NCI-H187 (cell line): ENCODE measurements around the gene TRPC6.
"Not testable (repeated sequence)": the region's sequence is repeated elsewhere in the genome, so short reads cannot be mapped to it uniquely, and the experiment has no call there.

ENCODE experiments used
- DNase-seq, 2 experiments: peaks; one replicate each; lab custom pipeline; 2025; lab: John Stamatoyannopoulos, UW

TRPC6 gene

DNA sequence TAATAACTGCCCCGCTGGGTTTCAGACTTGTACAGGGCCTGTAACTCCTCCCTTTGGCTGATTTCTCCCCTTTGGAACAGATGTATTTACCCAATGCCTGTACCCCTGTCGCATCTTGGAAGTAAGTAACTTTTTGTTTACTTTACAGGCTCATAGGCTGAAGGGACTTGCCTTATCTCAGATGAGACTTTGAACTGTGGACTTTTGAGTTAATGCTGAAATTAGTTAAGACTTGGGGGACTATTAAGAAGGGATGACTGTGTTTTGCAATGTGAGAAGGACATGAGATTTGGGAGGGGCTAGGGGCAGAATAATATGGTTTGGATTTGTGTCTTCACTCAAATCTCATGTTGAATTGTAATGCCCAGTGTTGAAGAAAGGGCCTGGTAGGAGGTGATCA, 62.0 kb downstream of the TRPC6 start:
- no peak for DNase-seq

- no peak for DNase-seq
Measured at GRCh38 chr11:101516546-101516945, 67.3 kb downstream of the TRPC6 start.

- DNase-seq: no peak
Measured at GRCh38 chr11:101511065-101511464, 72.7 kb downstream of the TRPC6 start.

DNA sequence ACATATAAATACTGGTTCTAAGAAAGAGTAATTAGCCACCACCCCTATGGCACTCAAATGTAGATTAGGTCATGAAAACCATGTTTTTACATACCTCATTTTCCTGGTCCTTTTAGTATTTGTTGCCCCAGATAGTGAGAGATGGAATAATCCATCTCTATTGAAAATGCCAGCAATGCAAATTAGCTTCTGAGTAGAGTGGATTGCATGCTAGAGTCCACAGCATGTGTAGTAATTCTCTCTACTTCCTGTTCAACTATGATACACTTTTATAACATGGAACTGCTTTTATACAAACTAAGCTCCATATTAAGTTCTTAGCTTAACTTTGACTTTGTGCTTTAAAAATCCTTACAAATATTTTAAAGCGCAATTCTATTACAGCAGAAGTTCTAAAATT, 73.2 kb downstream of the TRPC6 start:
- no peak for DNase-seq

GRCh38 chr11:101509922-101510321, 73.9 kb downstream of the TRPC6 start:
- DNase-seq: no peak

- no peak for DNase-seq
Measured at GRCh38 chr11:101508370-101508769, 75.4 kb downstream of the TRPC6 start.

GRCh38 chr11:101498891-101499290, 84.9 kb downstream of the TRPC6 start:
- DNase-seq: no peak

DNA sequence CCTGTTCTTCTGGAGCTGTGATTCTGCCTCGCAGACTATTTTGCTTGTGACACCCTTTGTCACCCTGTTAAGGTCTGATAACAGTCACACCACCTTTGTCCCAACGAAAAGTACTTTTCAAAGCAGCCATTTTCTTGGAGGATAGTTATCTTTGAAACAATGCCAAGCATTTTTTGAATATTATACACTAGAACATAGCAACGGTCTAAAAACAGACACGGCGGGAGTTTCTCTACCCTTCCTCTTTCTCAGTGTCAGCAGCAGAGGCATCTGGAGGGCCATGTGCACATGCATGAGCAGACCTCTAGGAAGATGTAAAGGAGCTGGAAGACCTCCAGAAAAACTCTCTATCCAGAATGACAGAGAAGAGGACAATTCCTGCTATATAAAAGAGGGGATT, 86.5 kb downstream of the TRPC6 start:
- no peak for DNase-seq

DNA sequence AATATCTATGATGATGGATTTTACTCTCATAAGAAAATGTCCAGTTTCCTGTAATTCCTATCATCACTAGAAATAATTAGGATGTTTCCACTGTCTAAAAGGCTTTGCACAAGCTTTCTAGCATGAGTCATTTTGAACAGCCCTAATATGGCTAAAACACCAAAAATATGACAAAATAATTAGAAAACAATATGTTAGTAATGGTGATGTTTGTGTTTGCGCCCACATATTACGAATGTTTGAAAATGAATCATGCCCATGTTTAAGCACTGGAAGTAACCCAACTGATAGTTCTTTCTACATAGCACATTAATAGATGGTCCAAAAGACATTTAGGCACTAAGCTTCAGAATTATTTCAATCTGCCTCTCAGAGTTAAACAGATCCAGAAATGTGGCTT, 96.0 kb downstream of the TRPC6 start:
- no peak for DNase-seq

- DNase-seq: no peak
Measured at GRCh38 chr11:101482556-101483124, 101.2 kb downstream of the TRPC6 start.

GRCh38 chr11:101478587-101479369, 105.0 kb downstream of the TRPC6 start:
- DNase-seq: peak; percentile 2 to 7

GRCh38 chr11:101477926-101478325, 105.9 kb downstream of the TRPC6 start:
- no peak for DNase-seq

GRCh38 chr11:101476191-101476590, 107.6 kb downstream of the TRPC6 start:
- DNase-seq: no peak

DNA sequence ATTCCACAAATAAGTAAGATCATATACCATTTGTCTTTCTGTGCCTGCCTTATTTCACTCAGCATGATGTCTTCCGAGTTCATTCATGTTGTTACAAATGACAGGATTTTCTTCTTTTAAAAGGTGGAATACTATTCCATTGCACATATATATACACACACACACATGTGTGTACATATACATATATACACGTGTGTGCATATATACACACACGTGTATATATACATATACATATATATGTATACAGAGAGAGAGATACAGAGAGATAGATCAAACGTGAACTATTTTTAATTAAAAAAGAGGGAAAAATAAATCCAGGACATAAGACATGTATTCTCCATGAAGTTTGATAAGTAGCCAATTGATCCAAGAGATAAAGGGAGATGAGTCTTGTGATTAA, 108.1 kb downstream of the TRPC6 start:
- no peak for DNase-seq

DNA sequence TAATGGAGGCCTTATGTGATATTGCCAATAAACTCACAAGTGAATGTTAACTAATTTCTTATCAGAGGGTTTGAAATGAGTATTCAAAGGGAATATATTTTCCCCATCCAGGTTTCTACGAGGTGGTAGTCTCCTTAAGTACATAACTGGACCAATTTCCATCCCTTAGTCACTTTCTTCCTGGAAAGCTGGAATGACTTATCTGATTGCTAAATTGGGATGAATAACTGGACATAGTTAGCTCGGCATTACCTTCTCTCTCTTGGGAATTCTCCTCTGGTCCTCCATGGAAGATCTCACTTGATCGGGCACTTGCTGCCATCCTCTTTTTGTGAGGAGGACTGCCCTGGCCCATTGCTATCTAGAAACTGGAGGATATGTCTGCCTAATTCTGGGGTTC, 109.1 kb downstream of the TRPC6 start:
- DNase-seq: no peak

DNA sequence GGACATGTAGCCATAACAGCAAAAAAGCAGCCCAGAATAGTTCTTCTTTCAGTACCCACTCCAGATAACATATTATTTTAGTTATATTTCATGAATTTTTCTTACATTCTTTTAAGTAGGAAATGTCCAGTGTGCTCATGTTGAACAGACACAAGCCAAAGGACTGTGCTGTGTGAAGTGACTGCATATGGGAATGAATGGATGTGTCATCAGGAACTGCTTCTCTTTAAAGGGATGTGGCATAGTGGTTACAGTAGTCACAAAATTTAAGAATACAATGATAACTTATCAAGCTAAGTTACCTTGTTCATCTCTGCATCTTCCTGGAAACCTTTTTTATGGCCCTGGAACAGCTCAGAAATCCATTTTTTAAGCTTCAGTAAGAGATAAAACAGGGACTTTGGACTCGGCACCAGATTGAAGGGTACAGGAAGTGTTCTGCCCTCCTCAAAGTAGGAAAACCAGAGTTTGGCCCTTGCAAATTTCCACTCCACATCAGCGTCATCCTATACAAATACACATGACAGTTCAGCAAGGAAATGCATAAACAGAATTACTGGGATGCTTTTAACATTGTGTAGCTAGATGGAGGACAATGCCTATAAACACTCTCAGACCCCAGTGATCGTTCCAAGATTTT, 112.8 kb downstream of the TRPC6 start:
- DNase-seq: no peak

DNA sequence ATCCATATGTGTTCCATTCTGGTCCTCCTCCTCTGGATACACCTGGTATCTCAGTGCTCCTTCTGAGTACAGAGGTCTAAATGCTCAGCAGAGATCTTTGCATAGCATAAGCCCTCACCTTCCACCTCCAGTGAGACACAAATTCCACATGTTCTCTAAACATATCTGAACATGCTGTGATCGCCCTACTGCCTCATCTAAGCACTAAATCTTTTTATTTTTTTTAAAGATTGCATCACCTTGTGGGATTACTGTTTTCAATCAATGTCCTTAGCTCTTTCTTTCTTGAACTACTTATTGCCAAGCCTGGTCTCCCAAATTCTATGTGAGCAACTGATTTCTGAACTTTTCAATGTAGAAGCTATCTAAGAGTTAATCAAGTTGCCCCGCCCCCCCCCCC, 113.4 kb downstream of the TRPC6 start:
- DNase-seq: no peak

- no peak for DNase-seq
Measured at GRCh38 chr11:101466352-101466751, 117.5 kb downstream of the TRPC6 start.

- DNase-seq: not testable (repeated sequence)
Measured at GRCh38 chr11:101464388-101464787, 119.4 kb downstream of the TRPC6 start.

DNA sequence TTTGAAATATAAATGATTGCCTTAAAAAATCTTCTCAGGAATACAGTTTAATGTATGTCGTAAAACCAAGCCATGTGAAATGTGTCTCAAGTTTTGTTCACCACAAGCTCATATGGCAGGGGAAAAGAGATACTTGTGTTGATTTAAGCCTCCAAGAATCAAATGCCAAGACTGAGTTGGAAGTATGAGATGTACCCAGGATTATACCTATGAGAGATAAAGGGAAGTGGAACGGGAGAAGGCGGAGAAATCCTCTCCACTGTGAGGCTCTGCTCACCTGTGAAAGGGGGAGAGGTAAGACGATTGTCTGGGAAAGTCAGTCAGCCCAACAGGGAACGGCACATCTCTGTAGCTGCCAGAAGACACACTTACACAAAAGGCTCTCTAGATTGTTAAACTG, 124.8 kb downstream of the TRPC6 start:
- no peak for DNase-seq

DNA sequence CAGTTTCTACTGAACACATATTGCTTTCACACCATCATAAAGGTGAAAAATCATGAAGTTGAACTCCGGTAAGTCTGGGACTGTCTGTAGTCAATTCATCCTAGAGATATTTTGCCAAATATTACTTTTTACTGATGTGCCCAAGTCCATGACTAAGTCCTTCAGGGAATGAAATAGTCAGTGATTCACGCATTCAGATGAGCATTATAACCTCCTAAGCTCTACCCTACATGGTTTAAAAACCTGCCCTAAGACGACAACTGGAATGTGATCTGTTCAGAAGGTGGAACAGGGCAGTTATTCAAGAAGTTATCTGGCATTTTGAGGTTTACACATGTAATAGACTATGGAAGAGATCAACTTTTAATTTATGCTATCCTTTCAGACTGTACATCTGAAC, 125.6 kb downstream of the TRPC6 start:
- DNase-seq: no peak

GRCh38 chr11:101456812-101457211, 127.0 kb downstream of the TRPC6 start:
- DNase-seq: no peak

DNA sequence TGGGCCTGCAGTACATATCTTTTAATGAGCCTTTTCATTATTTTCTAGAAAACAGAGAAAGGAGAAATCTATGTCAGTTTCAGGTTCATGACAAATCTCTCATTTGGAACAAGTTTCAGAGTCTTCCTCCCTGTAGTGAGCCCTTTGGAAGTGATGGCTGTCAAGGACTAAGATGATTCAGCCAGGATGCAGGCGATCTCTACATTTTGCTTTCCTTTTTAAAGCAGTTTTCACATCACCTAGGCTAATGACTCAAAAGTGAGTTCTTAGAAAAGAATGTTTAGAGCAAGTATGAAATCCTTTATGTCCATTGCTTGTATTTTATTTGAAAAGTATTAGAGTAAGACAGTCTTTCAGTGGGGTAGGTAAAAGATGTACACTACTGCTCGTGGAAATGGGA, 130.1 kb downstream of the TRPC6 start:
- DNase-seq: no peak
